Measurements from ENCODE around the gene LRIG2. TPM values are rescaled to one million over a fixed set of nuclear protein-coding genes. Genes with fewer than 3 reads are reported as not detected.

The LRIG2 gene
- total RNA-seq, 1 experiment from 2014 or later = 10.7 TPM

- DNase-seq = no peak
- CTCF ChIA-PET = no interaction called here
Observed at GRCh38 chr1:113129529-113130185, 56.7 kb downstream of the LRIG2 start.

GRCh38 chr1:113133038-113133437 is 60.0 kb downstream of the LRIG2 start:
- Histone ChIP-seq H3K9me3 (no peaks in the 10 kb centered on the region), H3K27me3 (replicated peaks; ENCODE audit: control insufficient read depth, insufficient read depth, low read length) (no peaks in the 10 kb centered on the region), H3K4me1 (0 out of 2 replicates have a peak, but pooled peaks cover 3% of the 10 kb centered on the region), H3K36me3 (ENCODE audit: control insufficient read depth, insufficient read depth, low read length) (no peaks in the 10 kb centered on the region), H3K4me3 (ENCODE audit: low read depth, low read length) (no peak overlapping the region)
- intact Hi-C loops (cut with micrococcal nuclease; ENCODE audit: unreplicated experiment) = no loop called here
- H3K27me3 Mint-ChIP-seq (ENCODE audit: insufficient read depth, unreplicated experiment) = no peaks in the 10 kb centered on the region
- no peak overlapping the region for H3K27ac Mint-ChIP-seq (ENCODE audit: unreplicated experiment)
- POLR2A ChIA-PET = no interaction called here
- H3K36me3 Mint-ChIP-seq (ENCODE audit: insufficient read depth, unreplicated experiment) = peaks cover 11% of the 10 kb centered on the region
- no TSS peak for BruUV-seq (replicated peaks)
- no peak for TF ChIP-seq CTCF (IDR thresholded peaks at IDR 0.05; ENCODE audit: insufficient read depth in 1 of 2, low read depth in 1 of 2, low read length in 1 of 2, severe bottlenecking in 1 of 2, unreplicated experiment in 1 of 2)
- CTCF ChIA-PET = no interaction called here
- no peak for DNase-seq
- H3K9me3 Mint-ChIP-seq (ENCODE audit: unreplicated experiment) = no peaks in the 10 kb centered on the region
- H3K4me3 Mint-ChIP-seq (ENCODE audit: unreplicated experiment) = no peak overlapping the region
- H3K4me1 Mint-ChIP-seq (ENCODE audit: low read depth, unreplicated experiment) = no peaks in the 10 kb centered on the region

More at GRCh38 chr1:113129529-113130185, 56.7 kb downstream of the LRIG2 start:
- Mint-ChIP-seq H3K4me1 (ENCODE audit: low read depth, unreplicated experiment) (no peaks in the 10 kb centered on the region), H3K27ac (ENCODE audit: unreplicated experiment) (no peak overlapping the region), H3K36me3 (ENCODE audit: insufficient read depth, unreplicated experiment) (peaks cover 36% of the 10 kb centered on the region), H3K4me3 (ENCODE audit: unreplicated experiment) (no peak overlapping the region), H3K27me3 (ENCODE audit: insufficient read depth, unreplicated experiment) (no peaks in the 10 kb centered on the region), H3K9me3 (ENCODE audit: unreplicated experiment) (no peaks in the 10 kb centered on the region)
- intact Hi-C loops (cut with micrococcal nuclease; ENCODE audit: unreplicated experiment) = no loop called here
- POLR2A ChIA-PET = no interaction called here
- Histone ChIP-seq H3K27me3 (replicated peaks; ENCODE audit: control insufficient read depth, insufficient read depth, low read length) (no peaks in the 10 kb centered on the region), H3K9me3 (no peaks in the 10 kb centered on the region), H3K36me3 (ENCODE audit: control insufficient read depth, insufficient read depth, low read length) (no peaks in the 10 kb centered on the region), H3K4me1 (0 out of 2 replicates have a peak, but pooled peaks cover 3% of the 10 kb centered on the region), H3K4me3 (ENCODE audit: low read depth, low read length) (no peak overlapping the region)
- no TSS peak for BruUV-seq (replicated peaks)
- no peak for TF ChIP-seq CTCF (IDR thresholded peaks at IDR 0.05; ENCODE audit: insufficient read depth in 1 of 2, low read depth in 1 of 2, low read length in 1 of 2, severe bottlenecking in 1 of 2, unreplicated experiment in 1 of 2)

GRCh38 chr1:113133759-113134158 is 60.8 kb downstream of the LRIG2 start:
- DNase-seq = no peak
- H3K4me1 ChIP-seq = 0 out of 2 replicates have a peak, but pooled peaks cover 3% of the 10 kb centered on the region
- TF ChIP-seq CTCF (IDR thresholded peaks at IDR 0.05; ENCODE audit: insufficient read depth in 1 of 2, low read depth in 1 of 2, low read length in 1 of 2, severe bottlenecking in 1 of 2, unreplicated experiment in 1 of 2) = no peak
- Mint-ChIP-seq H3K27me3 (ENCODE audit: insufficient read depth, unreplicated experiment) (no peaks in the 10 kb centered on the region), H3K4me3 (ENCODE audit: unreplicated experiment) (no peak overlapping the region), H3K9me3 (ENCODE audit: unreplicated experiment) (no peaks in the 10 kb centered on the region), H3K27ac (ENCODE audit: unreplicated experiment) (no peak overlapping the region), H3K4me1 (ENCODE audit: low read depth, unreplicated experiment) (no peaks in the 10 kb centered on the region), H3K36me3 (ENCODE audit: insufficient read depth, unreplicated experiment) (peaks cover 6% of the 10 kb centered on the region)
- no peaks in the 10 kb centered on the region for H3K9me3 ChIP-seq
- BruUV-seq (replicated peaks) = no TSS peak
- intact Hi-C loops (cut with micrococcal nuclease; ENCODE audit: unreplicated experiment) = no loop called here
- H3K4me3 ChIP-seq (ENCODE audit: low read depth, low read length) = no peak overlapping the region
- no peaks in the 10 kb centered on the region for H3K27me3 ChIP-seq (replicated peaks; ENCODE audit: control insufficient read depth, insufficient read depth, low read length)
- no peaks in the 10 kb centered on the region for H3K36me3 ChIP-seq (ENCODE audit: control insufficient read depth, insufficient read depth, low read length)
- ChIA-PET POLR2A (no interaction called here), CTCF (no interaction called here)
